NB4 (cell line): ENCODE measurements around the gene ST6GALNAC2.
A peak's percentile ranks its signal among the peaks of the same experiment; 100 is the strongest.

ENCODE experiments used
- CTCF ChIP-seq: IDR thresholded peaks from one replicate; pipeline ENCODE4 v1.5.1; 2012; ENCODE audit warnings: low read depth, low read length
- MYC ChIP-seq: IDR thresholded peaks from 2 replicates; pipeline ENCODE4 v1.6.1; 2011; ENCODE audit warnings: low read depth, low read length
- POLR2A ChIP-seq: IDR thresholded peaks from 2 replicates; pipeline ENCODE4 v1.6.1; 2011; ENCODE audit warnings: mild to moderate bottlenecking; ENCODE audit not compliant: insufficient read length; ENCODE audit errors: extremely low read depth

GRCh38 chr17:76565728-76566612 is 19.7 kb downstream of the ST6GALNAC2 start:
- TF ChIP-seq POLR2A = peak; percentile 2
- no peak for TF ChIP-seq CTCF
- TF ChIP-seq MYC = no peak
